Gastrocnemius medialis (tissue), 4 donors: ENCODE data around the gene HSD17B14.

Source experiments
- CTCF ChIP-seq, 5 experiments: fragments of 450-650 bp in 3 of 5; fragments of 200-600 bp in 2 of 5; sonication (generic) in 2 of 5; IDR thresholded peaks in 4 of 5; conservative IDR thresholded peaks in 1 of 5; 1 replicate in 4 of 5; 2 replicates in 1 of 5; pipeline ENCODE4 v1.5.1; 2016 to 2019; ENCODE audit warnings: antibody characterized with exemption in 5 of 5, mild to moderate bottlenecking in 3 of 5, moderate library complexity in 3 of 5
- POLR2A ChIP-seq, 2 donors: fragments of 450-650 bp; IDR thresholded peaks; one replicate each; pipeline ENCODE4 v1.6.1; 2017; ENCODE audit warnings: antibody characterized with exemption in 2 of 2, mild to moderate bottlenecking in 2 of 2, moderate library complexity in 2 of 2

DNA sequence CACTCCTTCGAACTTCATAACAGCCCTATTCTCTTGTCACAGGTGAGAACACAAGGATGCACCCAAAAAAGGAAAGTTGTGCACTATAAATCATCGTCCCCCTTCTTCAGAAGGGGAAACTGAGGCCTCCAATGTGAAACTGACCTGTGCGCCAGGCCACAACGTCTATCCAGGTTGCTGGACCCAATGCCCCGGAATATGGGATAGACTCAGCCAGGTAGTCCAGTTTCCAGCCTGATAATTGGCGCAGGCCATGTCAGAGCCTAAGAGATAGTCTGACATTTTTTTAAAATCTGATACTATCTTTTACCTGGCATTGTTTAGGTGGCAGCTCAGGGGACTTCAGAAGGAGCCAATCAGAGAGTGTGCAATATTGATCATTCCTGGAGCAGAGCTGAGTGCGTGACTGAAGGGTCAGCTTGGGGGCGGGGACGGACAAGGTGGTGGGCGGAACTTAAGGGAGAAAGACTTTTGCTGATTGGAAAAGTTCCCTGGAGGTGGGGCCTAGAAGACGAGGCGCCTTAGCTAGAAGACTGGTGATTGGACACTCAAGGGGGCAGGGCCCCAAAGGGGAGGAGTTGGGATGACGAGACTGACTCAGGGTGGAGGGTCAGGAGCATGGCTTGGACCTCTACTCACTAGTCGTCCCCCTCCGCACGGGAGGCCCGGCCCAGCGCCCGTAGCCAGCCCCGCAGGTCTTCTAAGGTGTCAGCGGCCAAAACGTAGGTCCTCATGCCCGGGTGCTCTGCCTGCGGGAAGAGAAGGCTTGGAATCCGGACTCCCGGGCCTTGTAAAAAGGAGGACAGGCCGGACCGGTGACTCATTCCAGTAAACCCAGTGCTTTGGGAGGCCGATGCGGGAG is 23.7 kb upstream of the HSD17B14 start:
- TF ChIP-seq CTCF (IDR thresholded peaks at IDR 0.05 in 4 of 5, conservative IDR thresholded peaks at IDR 0.05 in 1 of 5) (no peak), POLR2A (IDR thresholded peaks at IDR 0.05) (no peak)
